HEK293 (cell line): ENCODE data around the gene WNT2.
A peak's percentile ranks its signal among the peaks of the same experiment; 100 is the strongest.

Source experiments
- CTCF ChIA-PET: fragments of 350-600 bp; formaldehyde crosslinking; extraction: SDS; loops from one replicate; lab custom pipeline; 2021; ENCODE audit warnings: antibody characterized with exemption; lab: Yijun Ruan, JAX
- POLR2A ChIA-PET: fragments of 300-600 bp; formaldehyde crosslinking; extraction: SDS; loops from one replicate; lab custom pipeline; 2020; ENCODE audit warnings: antibody characterized with exemption, inconsistent platforms; lab: Yijun Ruan, JAX
- H3K27ac ChIP-seq: fragments of 200-500 bp; sonication (Bioruptor generic); 2 replicates; pipeline ENCODE4 v1.5.1; 2014; ENCODE audit warnings: low read depth, low read length, control low read depth, inconsistent platforms; ENCODE audit errors: extremely low read depth
- H3K36me3 ChIP-seq, 2 experiments: fragments of 200-500 bp in 1 of 2; sonication (Bioruptor generic) in 1 of 2; 1 replicate in 1 of 2; 2 replicates in 1 of 2; pipeline ENCODE4 v1.5.1; 2014 to 2017; ENCODE audit warnings: inconsistent platforms in 2 of 2, low read length in 2 of 2; ENCODE audit not compliant: control insufficient read depth in 2 of 2, insufficient read depth in 1 of 2
- H3K4me1 ChIP-seq: fragments of 200-500 bp; sonication (Bioruptor generic); 2 replicates; pipeline ENCODE4 v1.5.1; 2014; ENCODE audit warnings: mild to moderate bottlenecking, low read length, inconsistent platforms; ENCODE audit not compliant: control insufficient read depth, insufficient read depth
- H3K4me3 ChIP-seq: 2 replicates; pipeline ENCODE4 v1.5.1; 2011; ENCODE audit warnings: low read depth, mild to moderate bottlenecking, control low read depth, low read length, moderate library complexity
- H3K9me3 ChIP-seq: fragments of 200-500 bp; sonication (Bioruptor generic); 2 replicates; pipeline ENCODE4 v1.5.1; 2014; ENCODE audit warnings: low read depth, low read length, inconsistent platforms; ENCODE audit not compliant: control insufficient read depth, insufficient read depth
- BCL6B ChIP-seq: fragments of 450-650 bp; formaldehyde crosslinking; IDR thresholded peaks from 2 replicates; pipeline ENCODE4 v1.5.1; 2017; ENCODE audit warnings: missing biosample characterization, missing genetic modification characterization
- GLIS1 ChIP-seq: fragments of 450-650 bp; formaldehyde crosslinking; IDR thresholded peaks from 2 replicates; pipeline ENCODE4 v1.5.1; 2016; ENCODE audit warnings: missing biosample characterization, missing genetic modification characterization
- KLF10 ChIP-seq: fragments of 450-650 bp; IDR thresholded peaks from 2 replicates; pipeline ENCODE4 v1.5.1; 2018; ENCODE audit warnings: missing biosample characterization, mild to moderate bottlenecking, missing genetic modification characterization
- KLF7 ChIP-seq: fragments of 450-650 bp; formaldehyde crosslinking; IDR thresholded peaks from 2 replicates; pipeline ENCODE4 v1.5.1; 2016; ENCODE audit warnings: missing biosample characterization, missing genetic modification characterization, borderline replicate concordance
- PRDM10 ChIP-seq: fragments of 450-650 bp; formaldehyde crosslinking; IDR thresholded peaks from 2 replicates; pipeline ENCODE4 v1.5.1; 2016; ENCODE audit warnings: missing biosample characterization, missing genetic modification characterization
- PRDM6 ChIP-seq: fragments of 450-650 bp; formaldehyde crosslinking; IDR thresholded peaks from 2 replicates; pipeline ENCODE4 v1.5.1; 2017; ENCODE audit warnings: missing biosample characterization, missing genetic modification characterization
- ZNF138 ChIP-seq: fragments of 450-650 bp; formaldehyde crosslinking; IDR thresholded peaks from 2 replicates; pipeline ENCODE4 v1.5.1; 2016; ENCODE audit warnings: missing biosample characterization, missing genetic modification characterization, borderline replicate concordance
- ZNF184 ChIP-seq: fragments of 450-650 bp; IDR thresholded peaks from 2 replicates; pipeline ENCODE4 v1.5.1; 2018; ENCODE audit warnings: missing biosample characterization, mild to moderate bottlenecking, missing genetic modification characterization
- ZNF26 ChIP-seq: fragments of 450-650 bp; formaldehyde crosslinking; IDR thresholded peaks from 2 replicates; pipeline ENCODE4 v1.5.1; 2016; ENCODE audit warnings: missing biosample characterization, missing genetic modification characterization
- ZNF518A ChIP-seq: fragments of 450-650 bp; formaldehyde crosslinking; conservative IDR thresholded peaks from 2 replicates; pipeline ENCODE4 v1.5.1; 2016; ENCODE audit warnings: low read depth, missing biosample characterization, missing genetic modification characterization
- ZNF548 ChIP-seq: fragments of 450-650 bp; formaldehyde crosslinking; IDR thresholded peaks from 2 replicates; pipeline ENCODE4 v1.5.1; 2016; ENCODE audit warnings: missing biosample characterization, missing genetic modification characterization
- ZNF626 ChIP-seq: fragments of 450-650 bp; sonication (Bioruptor Pico); formaldehyde crosslinking; IDR thresholded peaks from 2 replicates; pipeline ENCODE4 v1.5.1; 2018; ENCODE audit warnings: missing biosample characterization, missing genetic modification characterization, inconsistent platforms
- ZNF645 ChIP-seq: fragments of 450-650 bp; formaldehyde crosslinking; IDR thresholded peaks from 2 replicates; pipeline ENCODE4; 2016; ENCODE audit warnings: missing biosample characterization, missing genetic modification characterization
- ZSCAN16 ChIP-seq: fragments of 450-650 bp; formaldehyde crosslinking; IDR thresholded peaks from 2 replicates; pipeline ENCODE4 v1.5.1; 2016; ENCODE audit warnings: missing biosample characterization, missing genetic modification characterization
- ZSCAN23 ChIP-seq: fragments of 450-650 bp; formaldehyde crosslinking; IDR thresholded peaks from 2 replicates; pipeline ENCODE4 v1.5.1; 2016; ENCODE audit warnings: missing biosample characterization, missing genetic modification characterization

Gene WNT2

GRCh38 chr7:117273814-117274225, 49.0 kb downstream of the WNT2 start (continued):
- TF ChIP-seq ZNF518A (tag by site-specific recombination) (no peak), PRDM10 (tag by site-specific recombination) (peak; percentile 77), GLIS1 (tag by site-specific recombination) (0 out of 2 replicates have a peak, but pooled peaks have one; percentile 17), KLF10 (tag by site-specific recombination) (0 out of 2 replicates have a peak, but pooled peaks have one; percentile 5), ZSCAN16 (no peak), KLF7 (no peak), ZNF26 (tag by site-specific recombination) (no peak), ZNF548 (no peak), ZNF645 (no peak), ZNF138 (tag by site-specific recombination) (no peak), ZNF184 (tag by site-specific recombination) (no peak), ZSCAN23 (tag by site-specific recombination) (no peak)

GRCh38 chr7:117273325-117273724, 49.5 kb downstream of the WNT2 start:
- TF ChIP-seq PRDM6 (tag by site-specific recombination) (peak; percentile 94), BCL6B (tag by site-specific recombination) (peak; percentile 77), ZNF626 (tag by site-specific recombination) (no peak)
- TF ChIP-seq, all 188 proteins: peak for 2
- ChIA-PET POLR2A (no interaction called here), CTCF (interaction anchor here (0.5 to 1.9 kb wide), 2 partner anchors 12 to 129 kb away, joined by 3 to 7 read pairs; no protein-coding TSS in a partner anchor)
- H3K27ac ChIP-seq, result peak overlapping the region; percentile 53
- no peak overlapping the region for H3K4me3 ChIP-seq
- no peaks in the 10 kb centered on the region for H3K36me3 ChIP-seq
- H3K4me1 ChIP-seq, result 0 out of 2 replicates have a peak, but pooled peaks cover 9% of the 10 kb centered on the region
- H3K9me3 ChIP-seq, result no peaks in the 10 kb centered on the region
